ENCODE data around the gene IGLL5. TPM values are rescaled to one million over a fixed set of nuclear protein-coding genes. Genes with fewer than 3 reads are reported as not detected.

IGLL5 gene
- total RNA-seq, 1 experiment from 2014 or later, result not detected

DNA sequence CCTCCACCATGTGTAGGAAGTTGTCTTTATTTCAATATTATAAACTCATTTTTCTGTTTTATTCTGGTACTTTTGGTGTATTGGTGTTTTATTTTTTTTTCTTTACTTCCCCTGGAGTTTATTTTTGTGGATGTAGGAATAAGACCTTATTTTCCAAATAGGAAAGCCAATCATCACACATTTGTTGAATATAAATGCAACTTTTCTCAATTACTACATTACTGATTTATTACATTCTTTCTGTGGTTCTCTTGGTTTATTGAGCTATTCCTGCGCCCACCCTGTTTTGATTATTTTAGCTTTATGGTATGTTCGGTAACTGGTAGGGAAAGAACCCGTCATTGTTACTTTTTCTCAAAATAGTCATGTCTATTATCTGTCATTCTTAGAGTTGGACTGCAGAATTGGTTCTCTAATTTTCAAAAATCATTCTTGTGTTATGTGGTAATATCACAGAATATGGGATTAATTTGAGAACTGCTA lies 3.6 kb downstream of the IGLL5 start:
- Mint-ChIP-seq H3K9me3 (ENCODE audit: low read depth, unreplicated experiment) (no peaks in the 10 kb centered on the region), H3K4me3 (ENCODE audit: low read depth, unreplicated experiment) (no peak overlapping the region), H3K36me3 (ENCODE audit: insufficient read depth, unreplicated experiment) (no peaks in the 10 kb centered on the region), H3K4me1 (ENCODE audit: low read depth, unreplicated experiment) (no peaks in the 10 kb centered on the region), H3K27ac (ENCODE audit: unreplicated experiment) (no peak overlapping the region), H3K27me3 (ENCODE audit: unreplicated experiment) (peaks cover 94% of the 10 kb centered on the region)
- BruUV-seq (replicated peaks), result no TSS peak
- intact Hi-C loops (cut with micrococcal nuclease; ENCODE audit: unreplicated experiment), result no loop called here
- DNase-seq, result no peak
- CTCF ChIA-PET, result no interaction called here
- no peak for TF ChIP-seq CTCF (IDR thresholded peaks at IDR 0.05; ENCODE audit: unreplicated experiment)

- DNase-seq, result no peak
- Mint-ChIP-seq H3K4me3 (ENCODE audit: low read depth, unreplicated experiment) (no peak overlapping the region), H3K27ac (ENCODE audit: unreplicated experiment) (no peak overlapping the region), H3K36me3 (ENCODE audit: insufficient read depth, unreplicated experiment) (no peaks in the 10 kb centered on the region), H3K27me3 (ENCODE audit: unreplicated experiment) (peaks cover 94% of the 10 kb centered on the region), H3K9me3 (ENCODE audit: low read depth, unreplicated experiment) (no peaks in the 10 kb centered on the region), H3K4me1 (ENCODE audit: low read depth, unreplicated experiment) (no peaks in the 10 kb centered on the region)
- intact Hi-C loops (cut with micrococcal nuclease; ENCODE audit: unreplicated experiment), result no loop called here
- BruUV-seq (replicated peaks), result no TSS peak
- CTCF ChIA-PET, result no interaction called here
- TF ChIP-seq CTCF (IDR thresholded peaks at IDR 0.05; ENCODE audit: unreplicated experiment), result no peak
These were observed 4.8 kb downstream of the IGLL5 start for GRCh38 chr22:22892096-22893052.

GRCh38 chr22:22893077-22893805 lies 5.6 kb downstream of the IGLL5 start:
- no peaks in the 10 kb centered on the region for H3K9me3 Mint-ChIP-seq (ENCODE audit: low read depth, unreplicated experiment)
- H3K27me3 Mint-ChIP-seq (ENCODE audit: unreplicated experiment), result peaks cover 95% of the 10 kb centered on the region
- CTCF ChIA-PET, result no interaction called here
- no peak for TF ChIP-seq CTCF (IDR thresholded peaks at IDR 0.05; ENCODE audit: unreplicated experiment)
- H3K4me1 Mint-ChIP-seq (ENCODE audit: low read depth, unreplicated experiment), result no peaks in the 10 kb centered on the region
- intact Hi-C loops (cut with micrococcal nuclease; ENCODE audit: unreplicated experiment), result no loop called here
- no peak overlapping the region for H3K4me3 Mint-ChIP-seq (ENCODE audit: low read depth, unreplicated experiment)
- BruUV-seq (replicated peaks), result no TSS peak
- H3K27ac Mint-ChIP-seq (ENCODE audit: unreplicated experiment), result no peak overlapping the region
- DNase-seq, result no peak
- no peaks in the 10 kb centered on the region for H3K36me3 Mint-ChIP-seq (ENCODE audit: insufficient read depth, unreplicated experiment)

DNA sequence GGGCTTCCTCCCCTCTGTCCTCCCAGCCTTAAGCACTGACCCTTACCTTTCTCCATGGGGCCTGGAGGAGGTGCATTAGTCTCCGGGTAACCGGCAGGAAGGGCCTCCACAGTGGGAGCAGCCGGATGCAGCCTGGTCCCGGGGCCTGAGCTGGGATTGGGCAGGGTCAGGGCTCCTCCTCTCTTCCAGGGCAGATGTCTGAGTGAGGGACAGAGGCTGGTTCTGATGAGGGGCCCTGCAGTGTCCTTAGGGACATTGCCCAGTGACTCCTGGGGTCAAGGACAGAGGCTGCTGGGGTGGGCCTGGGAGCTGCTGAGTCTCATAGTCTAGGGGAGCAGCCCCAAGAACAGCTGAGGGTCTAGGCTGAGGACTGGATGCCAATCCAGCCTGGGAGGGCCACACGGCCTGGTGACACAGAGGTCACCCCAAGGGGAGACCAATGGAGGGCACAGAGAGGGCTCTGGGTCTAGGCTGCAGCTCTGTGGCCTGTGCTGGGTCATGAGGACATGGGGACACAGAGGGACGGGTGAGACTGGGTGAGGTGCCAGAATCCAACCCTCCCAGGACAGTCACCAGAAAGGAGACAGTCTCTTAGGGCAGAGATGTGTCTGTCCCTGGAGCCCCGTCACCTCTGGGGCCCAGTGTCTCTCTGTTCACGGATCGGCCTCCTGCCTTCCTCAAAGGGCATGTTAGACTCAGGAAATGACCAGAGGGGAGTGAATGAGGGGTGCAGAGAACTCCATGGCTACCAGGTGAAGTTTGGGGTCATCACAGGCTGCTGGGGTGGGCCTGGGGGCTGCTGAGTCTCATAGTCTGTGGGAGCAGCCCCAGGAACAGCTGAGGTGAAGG lies 6.5 kb downstream of the IGLL5 start:
- TF ChIP-seq CTCF (IDR thresholded peaks at IDR 0.05; ENCODE audit: unreplicated experiment), result no peak
- intact Hi-C loops (cut with micrococcal nuclease; ENCODE audit: unreplicated experiment), result no loop called here
- no peaks in the 10 kb centered on the region for H3K4me1 Mint-ChIP-seq (ENCODE audit: low read depth, unreplicated experiment)
- H3K9me3 Mint-ChIP-seq (ENCODE audit: low read depth, unreplicated experiment), result no peaks in the 10 kb centered on the region
- H3K27ac Mint-ChIP-seq (ENCODE audit: unreplicated experiment), result no peak overlapping the region
- peaks cover 92% of the 10 kb centered on the region for H3K27me3 Mint-ChIP-seq (ENCODE audit: unreplicated experiment)
- no peak for DNase-seq
- no peak overlapping the region for H3K4me3 Mint-ChIP-seq (ENCODE audit: low read depth, unreplicated experiment)
- no TSS peak for BruUV-seq (replicated peaks)
- no peaks in the 10 kb centered on the region for H3K36me3 Mint-ChIP-seq (ENCODE audit: insufficient read depth, unreplicated experiment)
- CTCF ChIA-PET, result interaction anchor here (0.6 kb wide), 1 partner anchor 62 kb away, joined by 3 read pairs; no protein-coding TSS in a partner anchor
